OCI-M2 (cell line): ENCODE measurements around the gene EMX1.

Source experiments
- DNase-seq: peaks from one replicate; lab custom pipeline; 2025; ENCODE audit not compliant: unreplicated experiment; lab: John Stamatoyannopoulos, UW

Gene EMX1

GRCh38 chr2:72917138-72917876, at the start of gene EMX1:
EMX1 (plus strand) TSS chr2:72917519; CDS start chr2:72917853, 334 bp downstream.
- DNase-seq = no peak

- DNase-seq = no peak
Measured at GRCh38 chr2:72871060-72871459, 46.3 kb upstream of the EMX1 start.

DNA sequence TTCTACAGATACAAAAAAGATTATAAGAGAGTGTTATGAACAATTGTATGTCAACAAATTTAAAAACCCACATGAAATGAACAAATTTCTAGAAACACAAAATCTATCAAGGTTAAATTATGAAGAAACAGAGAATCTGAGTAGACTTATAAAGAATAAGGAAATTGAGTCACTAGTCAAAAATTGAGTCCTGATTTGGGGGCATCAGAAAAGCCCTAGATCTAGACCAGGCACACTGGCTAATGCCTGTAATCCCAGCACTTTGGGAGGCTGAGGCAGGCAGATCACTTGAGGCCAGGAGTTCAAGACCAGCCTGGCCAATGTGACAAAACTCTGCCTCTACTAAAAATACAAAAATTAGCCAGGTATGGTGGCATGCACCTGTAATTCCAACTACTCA, 45.4 kb upstream of the EMX1 start:
- no peak for DNase-seq

GRCh38 chr2:72883356-72883962, 33.9 kb upstream of the EMX1 start:
- peak; percentile 58 for DNase-seq

DNA sequence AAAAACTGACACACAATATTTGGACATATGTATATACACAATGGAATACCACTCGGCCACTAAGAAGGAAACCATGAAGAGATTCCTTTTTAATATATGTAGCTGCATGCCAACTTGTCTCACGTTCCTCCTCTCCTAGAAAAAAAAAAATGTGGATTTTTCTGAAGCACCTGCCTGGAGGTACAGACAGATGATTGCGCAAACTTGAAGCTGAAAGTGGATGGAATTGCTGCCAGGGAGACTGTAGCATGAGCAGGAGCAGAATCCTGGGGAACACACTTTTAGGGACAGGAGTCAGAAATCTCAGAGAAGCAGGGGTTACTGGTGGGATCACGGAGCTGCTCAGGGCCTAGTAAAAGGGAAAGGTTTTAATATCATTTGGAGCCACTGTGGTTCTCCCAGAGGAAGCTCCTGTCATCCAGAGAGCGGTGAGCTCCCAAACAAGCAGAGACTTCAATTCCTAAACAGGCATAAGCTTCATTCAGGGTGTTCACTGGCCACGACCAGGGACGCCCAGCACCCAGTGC, 30.8 kb upstream of the EMX1 start:
- DNase-seq = no peak

- DNase-seq = peak; percentile 27
Measured at GRCh38 chr2:72887032-72887739, 30.1 kb upstream of the EMX1 start, which contains the start of gene SPR. SPR (plus strand) TSS chr2:72887408; CDS start chr2:72887433, 25 bp downstream.

GRCh38 chr2:72887740-72888437, 29.4 kb upstream of the EMX1 start:
- peak; percentile 46 for DNase-seq

DNA sequence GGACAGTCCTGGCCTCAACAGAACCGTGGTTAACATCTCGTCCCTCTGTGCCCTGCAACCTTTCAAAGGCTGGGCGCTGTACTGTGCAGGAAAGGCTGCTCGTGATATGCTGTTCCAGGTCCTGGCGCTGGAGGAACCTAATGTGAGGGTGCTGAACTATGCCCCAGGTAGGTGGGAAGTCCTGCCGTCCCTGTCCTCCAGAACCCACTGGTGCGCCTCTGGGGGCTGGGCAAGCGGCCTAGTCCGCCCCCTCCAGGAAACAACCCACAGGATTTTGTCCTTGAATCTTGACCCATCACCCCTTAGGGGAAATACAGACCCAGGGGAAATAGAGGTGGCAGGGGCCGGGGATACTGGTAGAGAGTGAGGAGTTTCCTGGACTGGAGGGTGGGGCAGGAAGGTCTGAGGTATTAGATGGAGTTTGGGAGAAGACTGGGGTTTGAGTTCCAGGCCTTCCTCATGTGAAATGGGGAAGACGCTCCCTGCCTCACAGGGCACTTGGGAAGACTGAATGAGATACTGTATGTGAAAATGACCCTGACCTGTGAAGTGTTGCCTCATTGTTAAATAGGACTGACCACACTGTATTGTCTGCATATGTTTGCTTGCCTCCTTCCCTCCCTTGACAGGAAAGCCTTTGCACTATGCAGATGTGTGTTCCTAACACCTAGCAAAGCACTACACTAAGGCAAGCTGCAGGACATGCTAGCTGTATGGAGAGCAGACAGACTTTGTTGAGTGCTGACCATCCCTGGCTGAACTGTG, 28.7 kb upstream of the EMX1 start:
- no peak for DNase-seq

DNA sequence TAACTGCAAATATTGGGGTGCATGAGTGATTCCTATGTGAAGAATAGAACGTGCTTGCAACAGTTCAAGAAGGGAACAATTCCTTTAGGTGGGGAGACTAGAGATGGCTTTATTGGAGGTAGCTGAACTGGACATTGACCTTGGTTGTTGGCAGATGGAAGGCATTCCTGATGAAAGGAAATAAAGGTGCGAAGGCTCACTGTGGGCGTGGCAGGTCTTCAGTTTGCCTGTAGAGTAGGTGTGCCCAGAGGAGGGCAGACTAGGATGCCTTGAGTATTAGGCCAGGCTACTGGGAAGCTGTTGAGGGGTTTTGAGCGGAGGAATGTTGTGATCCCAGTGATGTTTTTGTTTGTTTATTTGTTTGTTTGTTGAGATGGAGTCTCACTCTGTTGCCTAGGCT, 27.3 kb upstream of the EMX1 start:
- DNase-seq = no peak

DNA sequence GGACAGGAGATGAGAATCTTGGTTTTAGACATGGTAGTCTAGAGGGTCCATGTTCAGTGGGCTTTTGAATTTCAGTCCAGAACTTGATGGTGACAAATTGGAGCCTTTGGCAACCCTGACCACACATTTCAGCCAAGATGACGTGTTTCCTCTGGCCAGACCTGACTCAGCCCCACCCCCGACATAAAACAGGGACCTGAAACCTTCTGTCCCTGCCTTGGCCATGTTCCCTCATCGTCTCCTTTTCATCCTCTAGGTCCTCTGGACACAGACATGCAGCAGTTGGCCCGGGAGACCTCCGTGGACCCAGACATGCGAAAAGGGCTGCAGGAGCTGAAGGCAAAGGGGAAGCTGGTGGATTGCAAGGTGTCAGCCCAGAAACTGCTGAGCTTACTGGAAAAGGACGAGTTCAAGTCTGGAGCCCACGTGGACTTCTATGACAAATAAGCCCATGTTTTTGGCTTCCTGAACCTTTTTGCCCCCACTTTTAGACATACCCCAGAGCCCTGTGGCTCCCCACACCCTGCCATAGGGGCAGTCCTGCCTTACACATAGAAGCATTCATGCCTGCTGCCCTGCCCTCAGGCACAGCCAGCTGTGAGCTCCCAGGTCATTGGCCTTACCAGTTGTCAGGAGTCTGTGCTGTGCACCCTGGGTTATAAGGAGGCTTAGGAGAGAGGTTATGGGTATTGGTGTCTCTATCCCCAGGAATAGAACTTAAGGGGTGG, 26.1 kb upstream of the EMX1 start:
- DNase-seq = no peak

GRCh38 chr2:72892506-72893173, 24.7 kb upstream of the EMX1 start:
- no peak for DNase-seq

DNA sequence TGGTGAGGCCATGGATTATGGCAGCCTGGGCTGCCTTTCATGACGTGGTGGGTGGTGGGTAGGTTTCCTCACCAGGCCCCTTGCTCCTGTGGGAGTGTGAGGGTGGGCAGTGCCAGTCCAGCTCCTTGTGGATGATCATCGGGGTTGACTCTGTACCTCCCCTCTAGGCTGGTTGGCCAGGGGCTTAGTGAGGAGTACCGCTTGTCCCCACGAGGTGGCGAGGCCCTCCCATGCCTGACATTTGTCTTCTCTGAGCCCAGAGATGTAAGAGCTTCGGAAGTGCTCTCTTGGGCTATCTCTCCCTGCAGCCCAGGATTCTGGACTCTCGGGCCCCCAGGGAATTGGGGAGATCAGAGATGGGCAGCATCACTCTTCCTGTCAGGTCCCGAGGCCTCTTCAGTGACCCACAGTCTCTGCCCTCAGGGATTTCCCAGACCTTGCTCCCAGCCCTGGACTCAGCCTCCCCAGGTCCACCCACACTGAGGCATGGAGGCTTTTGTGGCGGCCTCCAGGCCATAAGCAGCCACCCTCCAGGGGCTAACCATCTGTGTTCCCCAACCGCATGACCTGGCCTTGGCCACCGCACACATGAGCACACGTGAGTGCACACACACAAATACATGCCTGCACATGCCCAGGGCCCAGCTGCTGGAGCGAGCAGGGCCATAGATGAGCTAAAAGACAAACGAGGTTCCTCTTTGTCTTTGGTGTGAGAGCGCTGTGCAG, 23.6 kb upstream of the EMX1 start:
- DNase-seq = no peak

GRCh38 chr2:72894514-72894913, 22.8 kb upstream of the EMX1 start:
- DNase-seq = no peak

- DNase-seq = no peak
Measured at GRCh38 chr2:72895154-72895553, 22.2 kb upstream of the EMX1 start.

GRCh38 chr2:72895759-72896281, 21.5 kb upstream of the EMX1 start:
- no peak for DNase-seq

GRCh38 chr2:72896446-72896845, 20.9 kb upstream of the EMX1 start:
- DNase-seq = no peak

DNA sequence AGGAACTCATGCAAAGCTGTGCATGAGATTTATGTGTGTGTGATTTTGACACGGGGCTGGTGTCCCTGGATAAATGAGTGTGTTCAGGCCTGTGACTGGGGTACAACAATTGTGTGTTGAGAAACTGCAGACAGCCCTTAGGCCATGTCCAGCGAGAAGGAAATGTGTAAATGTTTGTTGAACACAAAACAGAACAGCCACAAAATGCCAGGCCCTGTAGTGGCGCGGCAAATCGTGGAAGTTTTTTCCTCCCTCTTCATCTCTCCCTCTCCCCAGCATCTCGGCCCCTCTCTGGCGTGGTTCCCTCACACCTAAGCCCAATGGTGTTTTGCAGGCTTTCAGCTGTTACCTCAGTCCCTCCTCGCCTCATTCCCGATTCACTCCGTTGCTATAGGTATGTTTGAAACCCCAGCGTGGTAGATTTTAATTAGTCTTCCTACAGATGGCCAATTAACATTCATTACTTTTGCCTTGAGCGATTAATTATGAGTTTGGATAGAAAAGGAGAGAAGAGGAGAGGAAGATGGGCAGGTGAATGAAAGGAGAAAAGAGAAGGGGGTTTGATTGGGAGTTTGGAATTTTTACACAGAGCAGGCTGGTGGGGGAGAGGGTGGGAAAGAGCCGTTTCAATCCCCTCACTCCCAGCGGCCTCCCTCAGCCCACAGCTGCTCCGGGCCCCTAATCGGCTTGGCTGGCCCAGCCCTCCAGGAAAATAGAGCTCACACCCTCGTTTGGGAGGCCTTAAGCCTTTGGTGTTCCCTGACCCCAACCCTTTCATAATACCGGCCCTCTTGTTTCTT, 19.3 kb upstream of the EMX1 start:
- DNase-seq = no peak

- no peak for DNase-seq
Measured at GRCh38 chr2:72898585-72898906, 18.8 kb upstream of the EMX1 start.
